Stromal cell of bone marrow (primary cell): ENCODE results near the gene PCDH9.
"Not testable (repeated sequence)": the region's sequence is repeated elsewhere in the genome, so short reads cannot be mapped to it uniquely, and the experiment has no call there.

Source experiments
- DNase-seq: peaks from one replicate; pipeline ENCODE4 v3.0.0-alpha.2; 2012; ENCODE audit warnings: low read depth

Gene PCDH9

GRCh38 chr13:66896933-66897332, 333.2 kb downstream of the PCDH9 start:
- no peak for DNase-seq

DNA sequence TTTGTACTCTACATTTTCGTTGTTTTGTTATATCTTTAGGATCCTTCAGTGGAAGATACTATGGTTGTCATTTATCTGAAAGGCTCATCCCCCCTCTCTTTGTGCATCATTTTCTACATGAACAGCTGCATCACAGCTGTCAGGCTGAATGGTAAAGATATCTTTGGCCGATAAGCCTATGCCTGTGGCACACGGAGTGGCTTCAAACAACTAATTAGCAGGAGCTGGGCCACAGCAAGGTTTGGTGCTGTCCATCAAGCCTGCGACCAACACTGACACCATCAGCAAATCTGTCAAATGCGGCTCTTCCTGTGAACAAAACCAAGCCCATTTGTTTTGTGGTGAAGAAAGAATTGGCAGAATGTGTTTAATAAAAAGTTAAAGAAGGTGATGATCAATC, 334.4 kb downstream of the PCDH9 start:
- DNase-seq, result no peak

DNA sequence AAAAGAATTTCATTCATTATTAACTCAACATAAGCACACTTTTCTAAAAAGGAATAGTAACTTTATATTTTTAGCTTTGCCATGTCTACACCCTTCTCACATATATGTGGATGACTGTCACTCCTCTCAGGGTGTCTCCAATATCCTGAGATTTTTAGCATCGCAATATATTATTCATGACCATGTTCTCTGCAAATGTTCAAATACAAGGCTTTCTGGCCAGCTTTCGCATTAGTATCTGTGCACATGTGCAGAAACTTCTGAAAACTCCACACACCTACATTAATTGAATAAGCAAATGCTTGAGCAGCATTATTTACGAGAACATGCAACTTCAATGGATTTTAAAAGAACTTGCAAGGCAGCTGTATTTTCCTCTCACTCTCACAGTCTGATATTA, 334.8 kb downstream of the PCDH9 start:
- DNase-seq, result no peak

GRCh38 chr13:66888698-66889097, 341.4 kb downstream of the PCDH9 start:
- DNase-seq, result peak; percentile 10

GRCh38 chr13:66887088-66887487, 343.0 kb downstream of the PCDH9 start:
- peak; percentile 44 for DNase-seq

- DNase-seq, result no peak
Observed at GRCh38 chr13:66886264-66886663, 343.9 kb downstream of the PCDH9 start.

GRCh38 chr13:66881170-66881569, 349.0 kb downstream of the PCDH9 start:
- DNase-seq, result not testable (repeated sequence)

- DNase-seq, result no peak
Observed at GRCh38 chr13:66879988-66880387, 350.1 kb downstream of the PCDH9 start.

DNA sequence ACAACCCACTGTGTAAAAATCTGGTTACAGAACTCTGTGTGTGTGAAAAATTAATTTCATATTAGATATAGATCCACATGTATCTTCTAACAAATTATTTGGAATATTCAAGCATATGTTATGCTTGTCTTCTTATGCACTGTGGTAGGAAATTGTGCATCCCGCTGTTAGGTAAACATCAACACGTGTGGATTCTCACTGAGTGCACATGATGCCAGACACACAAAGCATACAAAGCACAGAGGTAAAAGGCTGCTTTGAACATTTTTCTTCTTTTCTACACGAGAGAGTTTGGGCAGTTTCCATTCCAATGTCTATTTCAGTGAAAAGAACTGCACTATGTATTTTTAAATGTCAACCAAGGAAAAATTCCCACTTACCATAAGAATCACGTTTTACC, 354.9 kb downstream of the PCDH9 start:
- DNase-seq, result no peak

DNA sequence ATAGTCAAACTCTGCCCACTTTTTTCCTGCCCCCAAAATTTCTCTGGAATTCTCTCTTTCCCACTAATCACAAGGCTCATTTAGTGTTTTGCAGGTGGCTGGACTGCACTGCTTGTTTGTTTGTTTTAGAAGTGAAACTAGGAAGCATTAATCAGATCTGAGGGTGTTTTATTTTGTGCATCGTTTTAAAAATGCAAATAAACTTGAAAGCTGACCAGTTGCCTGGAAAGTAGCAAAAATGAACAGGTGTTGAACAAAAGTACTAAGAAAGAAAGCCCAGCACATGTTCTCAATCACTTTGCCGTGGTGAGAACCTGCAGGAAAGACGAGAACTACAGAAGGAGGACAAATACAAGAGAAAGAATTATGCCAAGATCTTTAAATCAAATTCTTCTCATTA, 365.5 kb downstream of the PCDH9 start:
- no peak for DNase-seq

DNA sequence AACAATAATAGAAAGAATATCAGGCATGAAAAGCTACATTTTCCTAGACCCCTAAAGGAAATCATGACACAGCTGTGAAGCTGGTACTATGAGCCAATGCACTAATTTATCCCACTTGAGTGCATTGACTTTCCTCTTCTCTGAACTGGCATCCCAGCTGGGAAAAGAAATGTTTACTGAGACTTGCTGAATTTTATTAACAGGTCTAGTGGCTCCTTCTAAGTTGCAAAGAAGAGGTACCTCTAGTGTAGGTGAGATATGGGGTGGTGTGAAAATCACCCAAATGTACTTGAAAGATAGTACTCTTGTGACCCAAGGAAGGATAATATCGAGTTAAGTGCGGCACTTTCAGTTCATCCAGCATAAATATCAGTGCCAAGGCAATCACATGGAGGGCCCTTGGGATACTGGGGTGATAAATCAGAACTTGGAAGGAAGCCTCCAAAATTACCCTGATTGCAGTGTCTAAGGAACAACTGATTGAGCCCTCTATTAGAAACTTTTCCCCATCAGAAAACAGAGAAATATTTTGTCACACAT, 369.2 kb downstream of the PCDH9 start:
- peak; percentile 3 for DNase-seq

- no peak for DNase-seq
Observed at GRCh38 chr13:66859934-66860877, 369.9 kb downstream of the PCDH9 start.

DNA sequence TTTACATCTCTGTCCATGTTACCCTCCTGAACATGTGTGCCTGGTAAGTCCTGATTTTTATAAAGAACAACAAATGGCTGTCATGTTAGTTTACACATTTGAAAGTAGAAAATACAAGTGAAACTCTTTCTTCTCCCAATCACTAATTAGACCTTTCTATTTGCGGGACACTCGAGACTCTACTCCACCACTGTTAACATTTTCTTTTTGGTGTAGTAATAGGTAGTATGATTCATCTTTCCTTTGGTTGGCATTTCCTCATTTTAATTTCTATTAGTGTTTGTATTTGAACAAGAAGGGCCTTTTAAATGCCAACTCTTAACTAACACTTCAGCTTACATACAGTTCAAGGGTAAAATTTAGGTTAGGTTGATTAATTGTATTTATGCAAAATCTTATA, 371.1 kb downstream of the PCDH9 start:
- no peak for DNase-seq

- DNase-seq, result no peak
Observed at GRCh38 chr13:66858163-66858562, 372.0 kb downstream of the PCDH9 start.

DNA sequence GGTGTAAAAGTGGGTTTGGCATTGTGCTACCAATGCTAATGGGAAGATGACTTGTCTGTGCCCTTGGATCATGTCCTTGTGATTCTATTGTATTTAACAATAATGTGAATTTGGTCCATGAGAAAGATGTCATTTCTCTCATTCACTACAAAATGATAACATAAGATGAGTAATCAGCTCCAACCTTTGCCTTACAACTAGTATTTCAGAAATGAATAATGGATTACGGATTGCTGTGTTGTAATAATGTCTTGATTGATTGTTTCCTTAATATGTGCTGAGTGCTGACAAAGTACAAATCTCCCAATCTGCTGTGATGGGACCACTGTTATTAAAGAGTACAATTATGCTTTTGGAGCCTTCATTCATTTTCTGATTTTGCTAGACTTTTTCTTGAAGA, 375.0 kb downstream of the PCDH9 start:
- no peak for DNase-seq

- DNase-seq, result no peak
Observed at GRCh38 chr13:66853564-66853963, 376.6 kb downstream of the PCDH9 start.

DNA sequence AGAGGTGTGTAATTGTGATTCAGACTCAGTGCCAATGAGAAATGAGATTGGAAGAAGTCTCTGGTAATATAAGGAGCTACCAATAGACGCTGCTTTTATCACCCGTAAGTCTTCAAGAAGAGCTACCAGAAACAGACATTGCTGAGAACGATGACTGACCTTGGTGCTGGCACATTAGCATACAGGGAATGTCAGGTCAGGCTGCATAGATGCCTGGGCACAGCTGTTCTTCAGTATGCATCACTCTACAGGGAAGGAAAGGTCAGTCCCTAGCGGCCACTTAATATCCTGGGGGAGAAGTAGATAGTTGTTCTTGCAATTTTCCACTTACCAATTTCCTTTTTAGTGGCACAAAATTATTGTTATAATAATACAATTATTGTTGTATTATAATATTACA, 380.4 kb downstream of the PCDH9 start:
- no peak for DNase-seq

DNA sequence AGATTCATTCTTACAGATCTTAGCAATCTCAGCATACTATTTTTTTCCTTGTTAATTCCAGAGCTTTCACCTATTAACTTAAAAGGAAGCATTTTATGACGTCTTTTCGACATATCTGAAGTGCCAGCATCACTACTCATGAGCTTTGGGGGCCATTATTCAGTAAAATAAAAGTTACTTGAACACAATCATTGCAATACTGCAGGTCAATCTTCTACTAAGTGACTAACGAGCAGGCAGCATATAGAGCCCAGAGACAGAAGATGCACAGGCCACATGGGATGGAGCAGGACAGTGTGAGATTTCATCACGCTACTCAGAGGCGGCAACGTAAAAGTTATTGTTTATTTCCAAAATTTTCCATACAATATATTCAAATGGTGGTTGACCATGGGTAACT, 382.6 kb downstream of the PCDH9 start:
- no peak for DNase-seq

GRCh38 chr13:66845393-66845792, 384.7 kb downstream of the PCDH9 start:
- no peak for DNase-seq

DNA sequence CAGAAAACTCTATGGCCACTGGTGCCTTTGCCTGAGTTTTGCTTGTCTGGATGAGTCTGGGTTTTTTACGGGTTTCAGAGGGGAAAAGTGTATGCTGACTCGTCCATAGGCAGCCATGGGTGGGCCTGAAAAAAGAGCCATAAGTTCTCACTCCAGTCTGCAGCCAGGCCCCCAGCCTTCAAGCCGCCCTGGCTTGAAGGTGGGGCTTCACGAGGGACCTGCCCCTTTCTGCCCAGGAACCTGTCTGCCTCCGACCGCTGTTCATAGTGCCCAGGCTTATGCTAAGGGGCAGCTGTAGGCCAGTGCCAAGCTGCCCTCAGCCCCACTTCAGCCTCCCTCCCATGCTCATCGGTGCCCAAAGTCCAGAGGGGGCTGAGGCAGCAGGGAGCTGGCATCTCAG, 385.2 kb downstream of the PCDH9 start:
- no peak for DNase-seq

- DNase-seq, result no peak
Observed at GRCh38 chr13:66842766-66843165, 387.4 kb downstream of the PCDH9 start.

DNA sequence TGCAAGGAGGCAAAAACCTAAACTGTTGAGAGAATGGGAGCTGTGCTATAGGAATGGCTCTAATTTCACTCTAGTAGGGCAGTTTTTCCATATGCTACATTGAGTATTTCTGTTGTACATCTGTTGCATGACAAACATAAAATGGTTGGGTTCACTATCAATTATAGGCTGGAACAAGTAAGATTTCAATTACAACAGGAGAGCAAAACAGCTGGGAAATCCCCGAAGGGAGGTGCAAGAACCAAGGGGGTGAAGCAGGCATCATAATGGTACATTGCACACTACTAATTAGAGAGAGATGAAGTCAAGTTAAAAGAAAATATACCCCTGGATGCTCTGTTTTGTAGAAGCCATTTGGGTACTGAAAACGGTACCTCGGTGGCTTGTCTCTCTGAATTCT, 389.5 kb downstream of the PCDH9 start:
- no peak for DNase-seq

DNA sequence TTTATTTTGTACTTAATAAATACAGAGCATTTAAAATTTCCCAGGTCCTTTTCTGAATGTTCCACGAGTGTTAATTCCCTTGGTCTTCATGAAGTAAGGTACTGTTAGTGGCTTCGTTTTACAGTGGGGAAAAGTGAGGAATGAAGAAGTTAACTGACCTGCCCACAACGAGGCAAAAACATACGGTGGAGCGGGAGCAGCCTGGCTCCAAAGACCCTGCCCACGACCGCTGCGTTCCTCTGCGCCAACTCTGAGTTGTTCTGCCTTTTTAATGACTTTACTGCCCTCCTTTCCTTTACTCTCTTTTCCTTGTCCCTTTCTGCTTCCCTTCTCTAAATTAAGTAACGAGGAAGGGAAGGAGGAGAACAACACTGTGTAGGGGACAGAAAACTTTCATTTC, 392.9 kb downstream of the PCDH9 start:
- no peak for DNase-seq
